Measurements from ENCODE around the gene CGAS.
"Not testable (repeated sequence)": the region's sequence is repeated elsewhere in the genome, so short reads cannot be mapped to it uniquely, and the experiment has no call there.

Gene CGAS

GRCh38 chr6:73460056-73460455 lies 8.0 kb upstream of the CGAS start:
- Histone ChIP-seq H3K36me3 (ENCODE audit: low read depth) (peaks cover 15% of the 10 kb centered on the region), H3K4me1 (ENCODE audit: insufficient read depth, poor library complexity, severe bottlenecking) (peaks cover 17% of the 10 kb centered on the region), H3K4me3 (ENCODE audit: severe bottlenecking) (no peak overlapping the region), H3K27ac (ENCODE audit: poor library complexity, severe bottlenecking) (no peak overlapping the region), H3K27me3 (ENCODE audit: insufficient read depth, poor library complexity, severe bottlenecking) (no peaks in the 10 kb centered on the region), H3K9me3 (ENCODE audit: severe bottlenecking) (no peaks in the 10 kb centered on the region)
- DNase-seq (ENCODE audit: low spot score) = no peak
- TF ChIP-seq, protein P1, sequence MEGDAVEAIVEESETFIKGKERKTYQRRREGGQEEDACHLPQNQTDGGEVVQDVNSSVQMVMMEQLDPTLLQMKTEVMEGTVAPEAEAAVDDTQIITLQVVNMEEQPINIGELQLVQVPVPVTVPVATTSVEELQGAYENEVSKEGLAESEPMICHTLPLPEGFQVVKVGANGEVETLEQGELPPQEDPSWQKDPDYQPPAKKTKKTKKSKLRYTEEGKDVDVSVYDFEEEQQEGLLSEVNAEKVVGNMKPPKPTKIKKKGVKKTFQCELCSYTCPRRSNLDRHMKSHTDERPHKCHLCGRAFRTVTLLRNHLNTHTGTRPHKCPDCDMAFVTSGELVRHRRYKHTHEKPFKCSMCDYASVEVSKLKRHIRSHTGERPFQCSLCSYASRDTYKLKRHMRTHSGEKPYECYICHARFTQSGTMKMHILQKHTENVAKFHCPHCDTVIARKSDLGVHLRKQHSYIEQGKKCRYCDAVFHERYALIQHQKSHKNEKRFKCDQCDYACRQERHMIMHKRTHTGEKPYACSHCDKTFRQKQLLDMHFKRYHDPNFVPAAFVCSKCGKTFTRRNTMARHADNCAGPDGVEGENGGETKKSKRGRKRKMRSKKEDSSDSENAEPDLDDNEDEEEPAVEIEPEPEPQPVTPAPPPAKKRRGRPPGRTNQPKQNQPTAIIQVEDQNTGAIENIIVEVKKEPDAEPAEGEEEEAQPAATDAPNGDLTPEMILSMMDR (IDR thresholded peaks at IDR 0.05; ENCODE audit: poor library complexity, severe bottlenecking) = no peak
- ATAC-seq (ENCODE audit: low read depth) = no peak

DNA sequence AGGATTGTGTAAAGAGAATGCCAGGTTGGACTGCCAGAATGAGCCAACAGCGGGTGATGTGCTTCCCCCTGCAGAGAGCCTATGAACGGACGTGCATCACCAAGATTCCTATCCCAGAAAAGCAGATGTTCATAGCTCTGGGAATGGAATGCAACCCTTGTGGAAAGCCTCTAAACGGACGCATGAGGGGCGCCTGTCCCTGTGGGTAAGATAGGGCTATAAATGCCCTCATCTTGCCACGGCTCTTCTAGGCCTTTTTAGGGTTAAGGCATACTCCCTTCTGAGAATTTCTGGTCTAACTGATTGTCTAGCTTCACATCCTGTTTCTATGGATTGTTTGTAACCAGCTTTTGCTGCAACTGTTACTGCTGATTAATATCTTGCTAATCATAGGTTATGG lies 7.4 kb upstream of the CGAS start:
- not testable (repeated sequence) for H3K27ac ChIP-seq (ENCODE audit: poor library complexity, severe bottlenecking); DNase-seq (ENCODE audit: low spot score); H3K9me3 ChIP-seq (ENCODE audit: severe bottlenecking); H3K27me3 ChIP-seq (ENCODE audit: insufficient read depth, poor library complexity, severe bottlenecking); H3K4me3 ChIP-seq (ENCODE audit: severe bottlenecking); ATAC-seq (ENCODE audit: low read depth)
- peaks cover 23% of the 10 kb centered on the region for H3K4me1 ChIP-seq (ENCODE audit: insufficient read depth, poor library complexity, severe bottlenecking)
- H3K36me3 ChIP-seq (ENCODE audit: low read depth) = peaks cover 12% of the 10 kb centered on the region

DNA sequence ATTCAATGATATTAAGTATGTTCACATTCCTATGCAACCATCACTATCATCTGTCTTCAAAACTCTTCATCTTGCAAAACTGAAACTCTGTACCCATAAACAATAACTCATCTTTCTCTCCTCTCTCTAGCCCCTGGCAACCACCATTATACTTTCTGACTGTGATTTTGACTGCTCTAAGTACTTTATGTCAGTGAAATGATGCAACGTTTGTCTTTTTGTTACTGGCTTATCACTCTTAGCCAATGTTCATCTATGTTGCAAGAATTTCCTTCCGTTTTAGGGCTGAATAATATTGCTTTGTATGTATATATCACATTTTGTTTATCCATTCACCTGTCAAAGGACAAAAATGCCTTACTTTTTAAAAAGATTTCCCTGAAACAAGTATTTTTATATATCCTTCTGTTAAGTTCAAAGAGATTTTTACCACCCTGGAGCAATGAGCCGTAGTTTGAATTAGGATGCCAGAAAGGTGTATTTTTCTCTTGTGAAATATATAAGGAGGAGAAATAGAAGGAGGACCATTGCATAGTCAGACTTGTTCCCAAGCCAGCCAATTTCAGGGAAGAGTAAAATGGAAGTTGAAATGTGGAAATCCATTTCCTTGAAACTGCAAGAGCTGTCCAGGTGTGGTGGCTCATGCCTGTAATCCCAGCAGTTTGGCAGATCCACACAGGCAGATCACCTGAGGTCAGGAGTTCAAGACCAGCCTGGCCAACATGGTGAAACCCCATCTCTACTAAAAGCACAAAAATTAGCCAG lies 4.0 kb upstream of the CGAS start:
- Histone ChIP-seq H3K4me1 (ENCODE audit: insufficient read depth, poor library complexity, severe bottlenecking) (peaks cover 27% of the 10 kb centered on the region), H3K27ac (ENCODE audit: poor library complexity, severe bottlenecking) (peak overlapping the region; percentile 45), H3K27me3 (ENCODE audit: insufficient read depth, poor library complexity, severe bottlenecking) (no peaks in the 10 kb centered on the region), H3K36me3 (ENCODE audit: low read depth) (no peaks in the 10 kb centered on the region), H3K4me3 (ENCODE audit: severe bottlenecking) (no peak overlapping the region), H3K9me3 (ENCODE audit: severe bottlenecking) (no peaks in the 10 kb centered on the region)
- ATAC-seq (ENCODE audit: low read depth) (peak; percentile 47), DNase-seq (ENCODE audit: low spot score) (no peak)
- TF ChIP-seq, protein P1 (IDR thresholded peaks at IDR 0.05; ENCODE audit: poor library complexity, severe bottlenecking) = no peak

DNA sequence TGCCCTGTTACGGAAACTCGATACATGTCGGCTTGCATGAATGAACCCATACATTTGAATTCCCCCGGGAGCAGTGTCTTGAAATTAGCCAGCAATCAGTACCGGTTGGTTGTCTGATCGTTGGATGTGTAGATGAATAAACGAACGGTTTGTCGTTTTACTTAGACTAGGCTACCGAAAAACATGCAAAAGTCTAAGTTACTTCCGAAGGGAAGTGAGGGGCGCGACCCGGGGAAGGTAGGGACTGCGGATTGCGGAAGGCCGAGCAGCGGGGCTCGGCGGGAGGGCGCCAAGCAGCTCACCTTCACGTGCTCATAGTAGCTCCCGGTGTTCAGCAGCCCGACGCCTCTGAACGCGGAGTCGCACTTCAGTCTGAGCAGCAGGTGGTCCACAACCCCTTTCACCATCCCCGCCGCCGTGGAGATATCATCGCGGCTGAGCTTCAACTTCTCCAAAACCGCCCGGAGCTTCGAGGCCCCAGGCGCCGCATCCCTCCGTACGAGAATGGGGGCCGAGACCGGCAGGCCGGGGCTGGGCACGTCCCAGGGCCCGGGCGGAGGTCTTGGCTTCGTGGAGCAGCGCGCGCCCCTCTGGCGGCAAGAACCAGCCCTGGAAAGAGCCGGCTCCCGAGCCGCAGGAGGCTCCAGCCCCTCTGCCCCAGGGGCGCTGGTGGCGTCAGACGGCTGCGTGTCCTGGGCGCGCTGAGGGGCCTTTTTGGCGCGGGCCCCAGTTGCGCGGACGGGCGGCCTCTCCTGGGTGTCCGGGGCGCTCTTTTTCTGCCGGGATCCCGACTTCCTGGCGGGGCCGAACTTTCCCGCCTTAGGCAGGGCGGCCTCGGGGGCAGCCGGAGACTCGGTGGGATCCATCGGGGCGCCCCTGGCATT lies 632 bp downstream of the CGAS start:
- DNase-seq (ENCODE audit: low spot score) = peak; percentile 54
- H3K4me3 ChIP-seq (ENCODE audit: severe bottlenecking) = peak overlapping the region; percentile 50

DNA sequence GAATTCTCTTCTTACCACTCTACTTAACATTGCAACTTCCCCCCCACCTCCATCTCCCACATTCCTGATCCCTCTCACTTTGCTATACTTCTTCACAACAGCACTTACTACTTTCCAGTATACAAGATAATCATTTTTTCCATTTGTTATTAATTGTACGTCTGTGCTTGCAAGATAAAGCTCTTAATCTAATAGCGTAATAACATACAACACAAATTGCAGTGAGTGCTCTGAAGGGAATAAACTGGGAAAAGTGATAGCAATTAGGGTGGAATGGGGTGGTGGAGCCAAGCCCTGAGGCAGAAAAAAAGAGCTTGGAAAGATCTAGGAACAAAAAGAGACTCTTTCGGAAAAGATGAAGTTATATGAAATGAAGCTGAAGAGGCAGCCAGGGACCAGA lies 8.5 kb downstream of the CGAS start:
- ATAC-seq (ENCODE audit: low read depth) (no peak), DNase-seq (ENCODE audit: low spot score) (no peak)
- Histone ChIP-seq H3K9me3 (ENCODE audit: severe bottlenecking) (no peaks in the 10 kb centered on the region), H3K4me3 (ENCODE audit: severe bottlenecking) (no peak overlapping the region), H3K36me3 (ENCODE audit: low read depth) (peaks cover 71% of the 10 kb centered on the region), H3K27me3 (ENCODE audit: insufficient read depth, poor library complexity, severe bottlenecking) (no peaks in the 10 kb centered on the region), H3K4me1 (ENCODE audit: insufficient read depth, poor library complexity, severe bottlenecking) (no peaks in the 10 kb centered on the region), H3K27ac (ENCODE audit: poor library complexity, severe bottlenecking) (no peak overlapping the region)
- TF ChIP-seq, protein P1 (IDR thresholded peaks at IDR 0.05; ENCODE audit: poor library complexity, severe bottlenecking) = no peak

More for the DNA sequence above, 632 bp downstream of the CGAS start:
- Histone ChIP-seq H3K36me3 (ENCODE audit: low read depth) (peaks cover 32% of the 10 kb centered on the region), H3K4me1 (ENCODE audit: insufficient read depth, poor library complexity, severe bottlenecking) (peaks cover 27% of the 10 kb centered on the region), H3K27me3 (ENCODE audit: insufficient read depth, poor library complexity, severe bottlenecking) (no peaks in the 10 kb centered on the region), H3K27ac (ENCODE audit: poor library complexity, severe bottlenecking) (peak overlapping the region; percentile 74), H3K9me3 (ENCODE audit: severe bottlenecking) (no peaks in the 10 kb centered on the region)
- TF ChIP-seq, protein P1 (IDR thresholded peaks at IDR 0.05; ENCODE audit: poor library complexity, severe bottlenecking) = peak; percentile 3
- peak; percentile 54 for ATAC-seq (ENCODE audit: low read depth)

Measured in RWPE2 (cell line).